Coronary artery (tissue), 2 donors: Measurements from ENCODE around the gene ZNFX1.
"Not testable (repeated sequence)": the region's sequence is repeated elsewhere in the genome, so short reads cannot be mapped to it uniquely, and the experiment has no call there.

ENCODE experiments used
- DNase-seq: peaks from one replicate; pipeline ENCODE4 v3.0.0-alpha.2; 2017; ENCODE audit warnings: low spot score
- H3K27ac ChIP-seq, 2 donors: fragments of 200-600 bp; sonication (generic); one replicate each; pipeline ENCODE4 v1.5.1; 2016 to 2019
- H3K4me3 ChIP-seq: fragments of 200-600 bp; sonication (generic); 2 replicates; pipeline ENCODE4 v1.5.1; 2016; ENCODE audit warnings: mild to moderate bottlenecking, moderate library complexity
- TF ChIP-seq, protein P1 (sequence below): fragments of 200-600 bp; sonication (generic); IDR thresholded peaks from one replicate; pipeline ENCODE4 v1.5.1; 2019; ENCODE audit warnings: antibody characterized with exemption

Gene ZNFX1

GRCh38 chr20:49210101-49210756 is 67.6 kb downstream of the ZNFX1 start:
- TF ChIP-seq, protein P1, sequence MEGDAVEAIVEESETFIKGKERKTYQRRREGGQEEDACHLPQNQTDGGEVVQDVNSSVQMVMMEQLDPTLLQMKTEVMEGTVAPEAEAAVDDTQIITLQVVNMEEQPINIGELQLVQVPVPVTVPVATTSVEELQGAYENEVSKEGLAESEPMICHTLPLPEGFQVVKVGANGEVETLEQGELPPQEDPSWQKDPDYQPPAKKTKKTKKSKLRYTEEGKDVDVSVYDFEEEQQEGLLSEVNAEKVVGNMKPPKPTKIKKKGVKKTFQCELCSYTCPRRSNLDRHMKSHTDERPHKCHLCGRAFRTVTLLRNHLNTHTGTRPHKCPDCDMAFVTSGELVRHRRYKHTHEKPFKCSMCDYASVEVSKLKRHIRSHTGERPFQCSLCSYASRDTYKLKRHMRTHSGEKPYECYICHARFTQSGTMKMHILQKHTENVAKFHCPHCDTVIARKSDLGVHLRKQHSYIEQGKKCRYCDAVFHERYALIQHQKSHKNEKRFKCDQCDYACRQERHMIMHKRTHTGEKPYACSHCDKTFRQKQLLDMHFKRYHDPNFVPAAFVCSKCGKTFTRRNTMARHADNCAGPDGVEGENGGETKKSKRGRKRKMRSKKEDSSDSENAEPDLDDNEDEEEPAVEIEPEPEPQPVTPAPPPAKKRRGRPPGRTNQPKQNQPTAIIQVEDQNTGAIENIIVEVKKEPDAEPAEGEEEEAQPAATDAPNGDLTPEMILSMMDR, result no peak
- H3K27ac ChIP-seq, result no peak overlapping the region
- no peak overlapping the region for H3K4me3 ChIP-seq
- DNase-seq, result no peak

- TF ChIP-seq, protein P1, result no peak
- DNase-seq, result no peak
- no peak overlapping the region for H3K4me3 ChIP-seq
- no peak overlapping the region for H3K27ac ChIP-seq
These were observed 70.8 kb downstream of the ZNFX1 start for GRCh38 chr20:49207076-49207475.

- TF ChIP-seq, protein P1, result no peak
- DNase-seq, result no peak
- H3K27ac ChIP-seq, result no peak overlapping the region
- H3K4me3 ChIP-seq, result no peak overlapping the region
These were observed 74.1 kb downstream of the ZNFX1 start for GRCh38 chr20:49203746-49204145.

DNA sequence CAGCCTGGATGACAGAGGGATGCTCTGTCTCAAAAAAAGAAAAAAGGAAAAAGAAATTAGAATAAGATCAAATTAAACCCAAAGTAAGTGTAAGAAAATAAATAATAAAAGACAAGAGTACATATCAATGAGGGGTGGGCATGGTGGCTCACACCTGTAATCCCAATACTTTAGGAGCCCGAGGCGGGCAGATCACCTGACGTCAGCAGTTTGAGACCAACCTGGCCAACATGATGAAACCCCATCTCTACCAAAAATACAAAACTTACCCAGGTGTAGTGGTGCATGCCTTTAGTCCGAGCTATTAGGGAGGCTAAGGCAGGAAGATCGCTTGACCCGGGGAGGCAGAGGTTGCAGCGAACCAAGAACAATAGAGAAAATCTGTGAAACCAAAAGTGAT is 74.8 kb downstream of the ZNFX1 start:
- Histone ChIP-seq H3K4me3 (no peak overlapping the region), H3K27ac (no peak overlapping the region)
- DNase-seq, result no peak
- TF ChIP-seq, protein P1, result no peak

- TF ChIP-seq, protein P1, result no peak
- Histone ChIP-seq H3K27ac (no peak overlapping the region), H3K4me3 (no peak overlapping the region)
- no peak for DNase-seq
These were observed 78.0 kb downstream of the ZNFX1 start for GRCh38 chr20:49199729-49200293.

GRCh38 chr20:49192944-49193518 is 84.8 kb downstream of the ZNFX1 start:
- not testable (repeated sequence) for H3K27ac ChIP-seq, DNase-seq, H3K4me3 ChIP-seq
